ENCODE measurements around the gene CFAP73. TPM values are rescaled to one million over a fixed set of nuclear protein-coding genes. Genes with fewer than 3 reads are reported as not detected.

CFAP73 gene
- total and polyA plus RNA-seq, 8 donors: 0.44 to 5.7 (median 1.6) TPM; not detected in 4

DNA sequence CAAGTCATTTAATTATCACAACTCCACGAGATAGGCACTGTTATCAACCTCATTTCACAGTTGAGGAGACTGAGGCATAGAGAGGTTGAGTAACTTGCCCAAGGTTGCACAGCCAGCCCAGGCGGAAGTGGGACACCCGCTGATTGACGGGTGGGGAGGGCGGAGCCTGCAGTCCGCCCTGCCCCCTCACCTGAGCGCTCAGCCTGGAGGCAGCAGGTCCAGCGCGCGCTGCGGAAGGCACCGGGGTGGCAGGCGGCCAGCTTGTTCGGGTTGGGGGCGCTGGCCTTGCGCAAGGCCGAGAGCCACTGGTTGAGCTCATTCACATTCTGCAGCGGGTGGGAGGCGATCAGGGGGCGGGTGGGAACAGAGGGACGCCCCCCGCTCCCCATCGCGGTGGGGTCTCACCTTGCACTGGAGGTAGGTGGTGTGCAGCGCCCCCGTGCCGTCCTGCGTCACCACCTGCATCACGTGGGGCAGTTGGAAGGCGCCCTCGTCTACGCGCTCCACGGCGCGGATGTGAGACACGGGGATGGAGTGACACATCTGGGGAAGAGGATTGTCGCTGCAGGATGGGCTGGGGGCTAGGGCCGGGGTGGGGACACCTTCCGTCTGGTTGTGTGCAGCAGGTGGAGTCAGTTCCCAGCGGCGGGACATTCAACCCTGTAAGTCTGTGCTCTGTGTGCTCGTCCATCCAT is 45.6 kb upstream of the CFAP73 start:
- Histone ChIP-seq H3K36me3 (peaks cover 0 to 13% (median 2%) of the 10 kb centered on the region in 4 donors), H3K27me3 (peaks cover 0 to 51% (median 6%) of the 10 kb centered on the region in 3 donors), H3K4me3 (peak overlapping the region; percentile 19 to 23 (median 21)), H3K9me3 (no peaks in the 10 kb centered on the region), H3K4me1 (peaks cover 0 to 9% (median 7%) of the 10 kb centered on the region in 4 donors), H3K27ac (no peak overlapping the region)
- 8 to 22% (median 15%) methylated on average over 27 to 43 of the region's 43 CpGs for WGBS, 5 donors
- intact Hi-C loops (cut with DNase I; ENCODE audit: low total_unique reads): no loop called here
- TF ChIP-seq, protein P1, sequence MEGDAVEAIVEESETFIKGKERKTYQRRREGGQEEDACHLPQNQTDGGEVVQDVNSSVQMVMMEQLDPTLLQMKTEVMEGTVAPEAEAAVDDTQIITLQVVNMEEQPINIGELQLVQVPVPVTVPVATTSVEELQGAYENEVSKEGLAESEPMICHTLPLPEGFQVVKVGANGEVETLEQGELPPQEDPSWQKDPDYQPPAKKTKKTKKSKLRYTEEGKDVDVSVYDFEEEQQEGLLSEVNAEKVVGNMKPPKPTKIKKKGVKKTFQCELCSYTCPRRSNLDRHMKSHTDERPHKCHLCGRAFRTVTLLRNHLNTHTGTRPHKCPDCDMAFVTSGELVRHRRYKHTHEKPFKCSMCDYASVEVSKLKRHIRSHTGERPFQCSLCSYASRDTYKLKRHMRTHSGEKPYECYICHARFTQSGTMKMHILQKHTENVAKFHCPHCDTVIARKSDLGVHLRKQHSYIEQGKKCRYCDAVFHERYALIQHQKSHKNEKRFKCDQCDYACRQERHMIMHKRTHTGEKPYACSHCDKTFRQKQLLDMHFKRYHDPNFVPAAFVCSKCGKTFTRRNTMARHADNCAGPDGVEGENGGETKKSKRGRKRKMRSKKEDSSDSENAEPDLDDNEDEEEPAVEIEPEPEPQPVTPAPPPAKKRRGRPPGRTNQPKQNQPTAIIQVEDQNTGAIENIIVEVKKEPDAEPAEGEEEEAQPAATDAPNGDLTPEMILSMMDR (IDR thresholded peaks at IDR 0.05): no peak
- TF ChIP-seq POLR2AphosphoS5 (IDR thresholded peaks at IDR 0.05) (no peak), POLR2A (IDR thresholded peaks at IDR 0.05) (no peak), EP300 (IDR thresholded peaks at IDR 0.05) (no peak)
- DNase-seq: peak; percentile 36 to 82

DNA sequence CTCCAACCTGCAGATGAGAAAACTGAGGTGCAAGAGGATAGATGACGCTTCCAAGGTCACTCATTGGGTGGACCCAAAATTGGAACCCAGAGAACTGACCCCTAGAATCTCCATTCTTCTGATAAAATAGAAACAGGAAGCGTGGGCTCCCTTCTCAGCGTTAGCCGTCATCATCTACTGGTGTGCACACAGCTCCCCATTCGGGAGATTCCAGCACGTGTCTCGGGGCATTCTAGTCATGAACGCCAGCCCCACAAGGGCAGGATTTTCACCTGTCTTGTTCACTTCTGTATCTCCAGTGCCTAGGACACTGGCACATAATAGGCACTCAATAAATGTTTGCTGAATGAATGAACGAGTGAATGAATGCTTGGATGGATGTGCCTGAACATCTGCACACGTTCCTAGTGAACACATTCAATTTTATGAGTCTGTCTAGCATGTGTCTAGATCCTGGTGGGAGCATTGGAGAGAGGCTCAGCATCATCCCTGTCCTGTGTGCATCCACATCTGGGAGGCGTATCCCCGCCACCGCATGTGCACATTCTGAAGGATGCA is 44.5 kb upstream of the CFAP73 start:
- H3K4me1 ChIP-seq: peaks cover 0 to 8% (median 6%) of the 10 kb centered on the region in 4 donors
- H3K9me3 ChIP-seq: no peaks in the 10 kb centered on the region
- no peak for DNase-seq
- H3K27ac ChIP-seq: no peak overlapping the region
- peaks cover 0 to 13% (median 2%) of the 10 kb centered on the region in 4 donors for H3K36me3 ChIP-seq
- H3K27me3 ChIP-seq: peaks cover 0 to 47% (median 6%) of the 10 kb centered on the region in 3 donors
- H3K4me3 ChIP-seq: no peak overlapping the region
- intact Hi-C loops (cut with DNase I; ENCODE audit: low total_unique reads): no loop called here
- no peak for TF ChIP-seq EP300 (IDR thresholded peaks at IDR 0.05)
- TF ChIP-seq POLR2A (IDR thresholded peaks at IDR 0.05): no peak
- TF ChIP-seq POLR2AphosphoS5 (IDR thresholded peaks at IDR 0.05): no peak
- TF ChIP-seq, protein P1 (IDR thresholded peaks at IDR 0.05): no peak
- WGBS, 5 donors: 79 to 86% (median 86%) methylated on average over 13 of the region's 13 CpGs

DNA sequence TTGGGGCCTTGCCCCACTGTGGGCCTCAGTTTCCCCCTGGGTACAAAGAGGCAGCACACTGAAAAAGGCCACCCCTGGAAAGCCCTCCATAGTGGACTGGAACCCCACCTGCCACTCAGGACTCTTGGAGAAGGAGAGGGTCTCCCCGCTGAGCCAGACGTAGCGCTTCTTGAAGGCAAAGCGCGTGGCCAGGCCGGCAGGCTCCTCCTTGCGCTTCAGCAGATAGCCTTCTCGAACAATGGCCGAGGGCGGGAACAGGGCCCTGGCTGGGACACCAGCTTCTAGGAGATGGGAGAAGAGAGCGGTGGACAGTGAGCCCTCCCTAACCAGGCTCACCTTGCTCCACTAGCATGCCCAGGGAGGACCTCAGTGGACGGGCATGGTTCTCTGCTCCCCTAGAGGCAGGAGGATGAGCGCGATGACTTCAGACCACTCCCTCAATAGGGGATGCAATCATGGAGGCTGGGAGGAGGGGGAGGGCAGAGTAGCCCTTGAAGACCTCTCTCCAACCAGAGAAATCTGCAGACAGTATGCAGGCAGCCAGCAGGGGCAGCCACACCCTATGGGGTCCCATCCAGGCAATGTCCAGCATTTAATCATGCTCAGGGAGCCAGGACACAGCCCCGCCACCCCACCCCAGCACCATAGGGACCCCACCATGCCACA is 43.8 kb upstream of the CFAP73 start:
- Histone ChIP-seq H3K27ac (no peak overlapping the region), H3K4me1 (peaks cover 0 to 8% (median 6%) of the 10 kb centered on the region in 4 donors), H3K27me3 (peaks cover 0 to 45% (median 6%) of the 10 kb centered on the region in 3 donors), H3K9me3 (no peaks in the 10 kb centered on the region), H3K36me3 (peaks cover 0 to 13% (median 2%) of the 10 kb centered on the region in 4 donors), H3K4me3 (no peak overlapping the region)
- intact Hi-C loops (cut with DNase I; ENCODE audit: low total_unique reads): no loop called here
- WGBS, 5 donors: 85 to 93% (median 88%) methylated on average over 14 to 15 of the region's 15 CpGs
- no peak for TF ChIP-seq POLR2AphosphoS5 (IDR thresholded peaks at IDR 0.05)
- no peak for TF ChIP-seq EP300 (IDR thresholded peaks at IDR 0.05)
- TF ChIP-seq, protein P1 (IDR thresholded peaks at IDR 0.05): no peak
- no peak for TF ChIP-seq POLR2A (IDR thresholded peaks at IDR 0.05)
- DNase-seq: no peak

DNA sequence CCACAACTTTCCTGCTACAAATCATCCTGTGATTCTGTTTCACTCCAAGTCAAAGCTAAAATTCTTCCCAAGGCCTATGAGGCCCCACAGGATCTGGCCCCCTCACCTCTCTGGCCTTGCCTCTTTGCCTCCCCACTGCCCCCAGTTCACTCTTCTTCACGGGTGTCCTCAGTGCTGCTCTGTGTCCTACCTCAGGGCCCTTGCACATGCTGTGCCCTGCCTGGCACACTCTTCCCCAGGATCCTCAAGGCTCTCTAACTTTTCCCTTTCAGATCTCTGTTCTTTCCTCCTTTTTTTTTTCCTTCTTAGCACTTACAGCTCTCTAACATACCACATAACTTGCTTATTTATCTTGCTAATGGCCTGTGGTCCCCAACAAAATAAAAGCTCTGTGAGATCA is 43.2 kb upstream of the CFAP73 start:
- Histone ChIP-seq H3K36me3 (peaks cover 0 to 13% (median 2%) of the 10 kb centered on the region in 4 donors), H3K27me3 (peaks cover 0 to 43% (median 6%) of the 10 kb centered on the region in 3 donors), H3K4me1 (peaks cover 0 to 8% (median 6%) of the 10 kb centered on the region in 4 donors), H3K27ac (no peak overlapping the region), H3K9me3 (no peaks in the 10 kb centered on the region), H3K4me3 (no peak overlapping the region)
- WGBS, 5 donors: 73 to 88% (median 83%) methylated on average over 1 of the region's 1 CpG
- no peak for DNase-seq
- TF ChIP-seq POLR2A (IDR thresholded peaks at IDR 0.05) (no peak), POLR2AphosphoS5 (IDR thresholded peaks at IDR 0.05) (no peak), EP300 (IDR thresholded peaks at IDR 0.05) (no peak)
- TF ChIP-seq, protein P1 (IDR thresholded peaks at IDR 0.05): no peak
- intact Hi-C loops (cut with DNase I; ENCODE audit: low total_unique reads): no loop called here
